ENCODE measurements around the gene RNF157. TPM values are rescaled to one million over a fixed set of nuclear protein-coding genes. Genes with fewer than 3 reads are reported as not detected.

RNF157 gene
- total RNA-seq, 1 donor, result 4.7 TPM

- no peak for DNase-seq (ENCODE audit: low read depth)
These were observed 33.3 kb upstream of the RNF157 start for GRCh38 chr17:76273445-76274111.

GRCh38 chr17:76272541-76273444 is 32.5 kb upstream of the RNF157 start:
- no peak for DNase-seq (ENCODE audit: low read depth)

More at GRCh38 chr17:76273445-76274111, 33.3 kb upstream of the RNF157 start:
- no peak overlapping the region for H3K4me3 ChIP-seq (ENCODE audit: low read depth, low read length)
- no peak for TF ChIP-seq CTCF (IDR thresholded peaks at IDR 0.05; ENCODE audit: insufficient read depth, low read depth, low read length)

DNA sequence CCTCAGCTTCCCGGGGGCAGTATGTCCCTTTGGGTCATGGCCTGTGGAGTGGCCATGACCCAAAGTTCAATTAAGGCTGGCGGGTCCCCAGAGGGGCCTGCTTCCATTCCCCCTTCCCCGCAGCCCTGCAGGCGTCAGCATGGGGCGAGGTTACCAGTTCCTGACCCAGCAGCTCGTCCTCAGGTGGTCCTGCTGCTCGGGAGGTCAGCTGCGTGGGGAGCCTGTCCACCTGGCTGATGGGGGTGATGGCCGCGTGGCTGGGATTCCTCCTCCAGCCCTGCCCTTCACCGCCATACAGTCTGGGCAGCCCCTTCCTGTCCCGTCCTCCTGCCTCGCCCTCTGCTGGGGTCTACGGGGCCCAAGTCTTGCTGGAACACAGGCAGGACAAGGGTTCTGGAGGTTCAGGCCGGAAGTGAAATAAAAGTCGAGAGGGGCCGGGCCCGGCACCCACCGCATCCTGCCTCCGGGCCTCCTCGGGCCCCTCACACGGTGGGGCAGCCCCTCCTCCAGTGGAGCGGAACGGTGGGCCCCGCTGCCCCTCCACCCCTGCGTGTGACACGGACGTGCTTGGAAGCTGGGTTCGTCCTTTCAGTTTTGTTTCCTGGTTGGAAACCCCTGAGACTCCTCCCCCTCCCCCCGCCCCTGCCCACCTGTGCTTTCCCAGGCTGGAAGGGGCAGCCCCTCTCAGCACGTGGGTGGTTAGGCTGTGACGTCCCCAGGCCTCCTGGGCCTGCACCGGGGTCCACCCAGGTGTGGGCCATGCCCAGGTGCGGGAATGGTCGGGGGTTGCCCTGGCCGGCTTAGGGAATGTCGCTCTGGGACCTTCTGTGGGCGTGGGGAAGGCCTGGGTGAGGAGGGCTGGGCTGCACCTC is 31.6 kb upstream of the RNF157 start:
- no peak for DNase-seq (ENCODE audit: low read depth)
- H3K4me3 ChIP-seq (ENCODE audit: low read depth, low read length), result no peak overlapping the region
- no peak for TF ChIP-seq CTCF (IDR thresholded peaks at IDR 0.05; ENCODE audit: insufficient read depth, low read depth, low read length)

More at GRCh38 chr17:76272541-76273444, 32.5 kb upstream of the RNF157 start:
- no peak for TF ChIP-seq CTCF (IDR thresholded peaks at IDR 0.05; ENCODE audit: insufficient read depth, low read depth, low read length)
- H3K4me3 ChIP-seq (ENCODE audit: low read depth, low read length), result no peak overlapping the region

DNA sequence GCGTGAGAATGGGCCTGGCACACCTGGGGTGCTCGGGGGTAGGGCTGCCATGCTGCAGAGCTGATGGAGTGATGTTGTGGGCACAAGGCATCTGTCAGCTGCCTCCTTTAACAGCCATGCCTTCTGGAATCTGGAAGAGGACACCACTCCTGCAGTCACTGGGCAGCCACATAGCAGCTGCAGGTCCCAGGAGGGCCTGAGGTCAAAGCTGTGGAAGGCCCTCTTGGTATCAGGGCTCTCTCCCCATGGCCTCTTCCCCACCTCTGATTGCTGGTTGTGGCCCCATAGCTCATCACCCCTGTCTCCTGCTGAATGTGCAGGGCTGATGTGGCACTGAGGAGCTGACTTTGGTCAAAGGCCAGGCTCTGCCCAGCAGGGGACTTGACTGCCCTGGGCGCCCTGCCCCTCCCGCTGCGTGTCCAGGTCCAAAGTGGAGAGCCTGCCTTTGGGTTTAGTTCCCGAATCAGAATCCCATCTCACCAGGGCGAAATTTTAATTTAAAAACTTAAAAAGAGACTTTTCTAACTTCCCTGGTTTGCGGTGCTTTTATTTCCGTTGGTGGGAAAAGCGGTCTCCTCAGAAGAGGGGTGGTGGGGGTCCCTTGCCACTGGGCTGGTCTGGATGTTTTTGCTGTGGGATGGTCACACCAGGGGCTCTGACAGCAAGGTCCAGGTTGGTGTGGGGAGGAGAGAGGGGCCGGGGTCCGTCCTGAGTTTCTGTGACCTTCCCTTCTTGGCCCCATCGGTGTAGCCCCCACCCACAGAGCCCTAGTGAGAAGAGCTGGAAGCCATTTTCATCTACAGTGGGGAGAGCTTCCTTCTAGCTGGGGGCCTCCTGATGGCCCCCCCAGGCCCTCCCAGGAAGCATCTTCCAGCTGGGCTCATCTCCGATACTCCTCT is 30.7 kb upstream of the RNF157 start:
- no peak overlapping the region for H3K4me3 ChIP-seq (ENCODE audit: low read depth, low read length)
- TF ChIP-seq CTCF (IDR thresholded peaks at IDR 0.05; ENCODE audit: insufficient read depth, low read depth, low read length), result no peak
- no peak for DNase-seq (ENCODE audit: low read depth)

- DNase-seq (ENCODE audit: low read depth), result no peak
- no peak for TF ChIP-seq CTCF (IDR thresholded peaks at IDR 0.05; ENCODE audit: insufficient read depth, low read depth, low read length)
- no peak overlapping the region for H3K4me3 ChIP-seq (ENCODE audit: low read depth, low read length)
These were observed 29.9 kb upstream of the RNF157 start for GRCh38 chr17:76270127-76270592.

Measured in fibroblast of villous mesenchyme (primary cell).